Ramos (cell line): Measurements from ENCODE around the gene MYLIP.

Source experiments
- in situ Hi-C: fragments of 300-500 bp; cut with MboI; formaldehyde crosslinking; loops from one replicate; pipeline ENCODE4 v1.14.3; 2022; ENCODE audit warnings: low sequenced_read_pairs; ENCODE audit not compliant: unreplicated experiment

Gene MYLIP

GRCh38 chr6:16128759-16129622, at the start of gene MYLIP:
Gene MYLIP, plus strand, starts transcription at chr6:16129086. Its CDS starts 237 bp downstream, at chr6:16129323.
- in situ Hi-C loops, result no loop called here

GRCh38 chr6:16079354-16079753, 49.5 kb upstream of the MYLIP start:
- in situ Hi-C loops, result no loop called here

- in situ Hi-C loops, result no loop called here
Measured at GRCh38 chr6:16080204-16080603, 48.7 kb upstream of the MYLIP start.

- in situ Hi-C loops, result no loop called here
Measured at GRCh38 chr6:16081326-16081725, 47.6 kb upstream of the MYLIP start.

GRCh38 chr6:16082361-16082760, 46.5 kb upstream of the MYLIP start:
- in situ Hi-C loops, result no loop called here

GRCh38 chr6:16086965-16087364, 41.9 kb upstream of the MYLIP start:
- in situ Hi-C loops, result no loop called here

GRCh38 chr6:16087386-16087785, 41.5 kb upstream of the MYLIP start:
- in situ Hi-C loops, result no loop called here

- in situ Hi-C loops, result no loop called here
Measured at GRCh38 chr6:16088409-16088808, 40.5 kb upstream of the MYLIP start.

- in situ Hi-C loops, result no loop called here
Measured at GRCh38 chr6:16089232-16090062, 39.4 kb upstream of the MYLIP start.

GRCh38 chr6:16090452-16090851, 38.4 kb upstream of the MYLIP start:
- in situ Hi-C loops, result no loop called here

GRCh38 chr6:16090920-16091319, 38.0 kb upstream of the MYLIP start:
- in situ Hi-C loops, result no loop called here

- in situ Hi-C loops, result no loop called here
Measured at GRCh38 chr6:16092140-16092539, 36.7 kb upstream of the MYLIP start.

- in situ Hi-C loops, result no loop called here
Measured at GRCh38 chr6:16092990-16093389, 35.9 kb upstream of the MYLIP start.

- in situ Hi-C loops, result no loop called here
Measured at GRCh38 chr6:16095180-16095579, 33.7 kb upstream of the MYLIP start.

- in situ Hi-C loops, result no loop called here
Measured at GRCh38 chr6:16097382-16098171, 31.3 kb upstream of the MYLIP start.

GRCh38 chr6:16098211-16098610, 30.7 kb upstream of the MYLIP start:
- in situ Hi-C loops, result no loop called here

- in situ Hi-C loops, result no loop called here
Measured at GRCh38 chr6:16102208-16102607, 26.7 kb upstream of the MYLIP start.

GRCh38 chr6:16103722-16104121, 25.2 kb upstream of the MYLIP start:
- in situ Hi-C loops, result no loop called here

GRCh38 chr6:16104624-16105433, 24.1 kb upstream of the MYLIP start:
- in situ Hi-C loops, result no loop called here

- in situ Hi-C loops, result no loop called here
Measured at GRCh38 chr6:16105854-16106253, 23.0 kb upstream of the MYLIP start.
